Hypothalamus (tissue), 51 donors: ENCODE measurements around the gene CFAP69.

Experiments
- DNase-seq, 51 donors: peaks; one replicate each; lab custom pipeline; 2025; lab: John Stamatoyannopoulos, UW

The CFAP69 gene

DNA sequence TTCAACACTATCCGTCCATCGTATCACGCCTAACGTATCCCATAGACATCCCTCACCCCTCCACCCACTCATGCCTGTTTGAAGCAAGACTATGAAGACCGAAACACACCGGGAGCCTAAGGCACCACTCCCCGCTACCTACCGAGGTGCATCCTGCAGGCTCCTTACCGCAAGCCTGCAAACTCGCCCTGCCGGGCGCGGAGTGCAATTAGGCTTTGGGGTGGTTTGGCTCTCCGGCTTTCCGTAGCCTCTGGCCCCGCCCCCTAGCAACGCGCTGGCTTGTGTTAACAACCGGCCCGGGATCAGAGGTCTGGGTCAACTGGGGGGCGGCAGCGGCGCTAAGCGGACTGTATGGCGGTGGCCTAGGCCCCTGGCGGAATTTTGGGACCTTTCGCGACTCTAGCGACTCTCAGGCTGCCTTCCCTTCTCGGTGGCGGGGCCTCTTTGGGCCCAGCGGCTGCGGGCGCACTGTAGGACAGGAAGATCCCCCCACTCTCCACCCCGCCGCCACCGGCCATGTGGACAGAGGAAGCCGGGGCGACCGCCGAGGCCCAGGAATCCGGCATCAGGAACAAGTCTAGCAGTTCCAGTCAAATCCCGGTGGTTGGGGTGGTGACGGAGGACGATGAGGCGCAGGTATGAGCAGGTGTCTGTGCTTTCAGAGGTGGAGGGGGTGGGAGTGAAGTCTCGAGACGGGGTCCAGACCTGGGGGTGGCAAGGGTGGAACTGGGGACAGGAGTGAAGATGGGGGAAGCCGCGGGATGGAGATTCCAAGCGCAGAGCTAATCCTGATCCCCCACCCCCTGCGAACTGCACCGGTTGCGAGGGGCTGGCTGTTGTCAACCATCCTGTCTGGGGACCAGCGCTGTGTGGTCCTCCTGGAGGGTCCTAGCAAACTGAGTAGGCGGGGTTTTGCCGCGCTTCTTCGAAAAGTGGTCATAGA, at the start of gene CFAP69:
Gene CFAP69 (plus strand): TSS at position 266 of the 943 bp plus-strand sequence. CDS start 251 bp downstream, at position 517.
- peak; percentile 37 to 91 (median 80) for DNase-seq

- no peak for DNase-seq
Measured at GRCh38 chr7:90201500-90202195, 43.3 kb upstream of the CFAP69 start.

DNA sequence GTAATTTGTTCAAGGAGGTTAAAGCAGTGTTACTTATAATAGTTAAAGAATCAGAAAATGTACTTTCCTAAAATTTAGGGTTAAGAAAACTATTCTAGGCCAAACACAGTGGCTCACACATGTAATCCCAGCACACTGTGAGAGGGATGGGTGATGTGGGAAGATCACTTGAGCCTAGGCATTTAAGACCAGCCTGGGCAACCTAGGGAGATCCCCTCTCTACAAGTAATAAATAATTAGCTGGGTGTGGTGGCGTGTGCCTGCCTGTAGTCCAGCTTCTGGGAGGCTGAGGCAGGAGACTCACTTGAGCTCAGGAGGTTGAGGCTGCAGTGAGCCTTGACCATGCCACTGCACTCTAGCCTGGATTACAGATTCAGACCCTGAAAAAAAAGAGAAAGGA, 37.0 kb upstream of the CFAP69 start:
- DNase-seq: no peak

DNA sequence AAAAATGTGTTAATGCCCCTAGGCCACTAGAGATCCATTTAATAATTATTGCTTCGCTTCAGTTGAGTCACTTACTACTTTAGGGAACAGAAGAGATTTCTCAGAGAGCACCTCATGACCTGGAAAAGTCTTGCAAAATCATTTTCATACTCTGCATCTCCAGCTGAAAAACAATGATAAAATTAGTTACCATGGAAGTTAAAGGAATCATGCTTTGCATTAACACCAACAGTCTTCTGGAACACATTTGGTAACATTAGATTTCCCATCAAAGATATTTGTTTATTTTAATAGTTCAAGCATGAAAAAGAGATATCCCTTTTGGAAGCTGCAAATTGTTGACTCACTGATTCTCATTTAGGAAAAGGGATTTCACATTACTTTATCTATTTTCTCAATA, 35.2 kb upstream of the CFAP69 start:
- DNase-seq: no peak

DNA sequence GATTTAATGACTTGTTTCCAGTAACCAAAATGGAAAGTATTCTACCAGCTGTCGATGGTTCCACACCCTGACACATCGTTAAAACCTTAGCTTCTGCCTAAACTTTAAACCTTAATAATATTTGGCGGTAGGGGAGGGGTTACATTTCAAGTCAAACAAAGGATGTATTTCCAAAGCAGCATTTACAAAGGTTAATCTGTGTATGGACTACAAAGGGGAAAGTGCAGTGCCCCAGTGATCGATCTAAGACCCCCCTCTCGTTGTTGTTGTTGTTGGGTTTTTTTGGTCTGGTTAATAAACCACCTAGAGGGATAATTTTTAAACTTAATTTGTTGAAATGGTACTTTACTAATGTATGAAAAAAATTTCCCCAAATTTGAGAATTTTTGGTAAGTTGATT, 34.5 kb upstream of the CFAP69 start:
- DNase-seq: no peak

- peak in 8 of 51 donors; percentile 3 to 77 (median 8) for DNase-seq
Measured at GRCh38 chr7:90210981-90211380, 34.0 kb upstream of the CFAP69 start.

DNA sequence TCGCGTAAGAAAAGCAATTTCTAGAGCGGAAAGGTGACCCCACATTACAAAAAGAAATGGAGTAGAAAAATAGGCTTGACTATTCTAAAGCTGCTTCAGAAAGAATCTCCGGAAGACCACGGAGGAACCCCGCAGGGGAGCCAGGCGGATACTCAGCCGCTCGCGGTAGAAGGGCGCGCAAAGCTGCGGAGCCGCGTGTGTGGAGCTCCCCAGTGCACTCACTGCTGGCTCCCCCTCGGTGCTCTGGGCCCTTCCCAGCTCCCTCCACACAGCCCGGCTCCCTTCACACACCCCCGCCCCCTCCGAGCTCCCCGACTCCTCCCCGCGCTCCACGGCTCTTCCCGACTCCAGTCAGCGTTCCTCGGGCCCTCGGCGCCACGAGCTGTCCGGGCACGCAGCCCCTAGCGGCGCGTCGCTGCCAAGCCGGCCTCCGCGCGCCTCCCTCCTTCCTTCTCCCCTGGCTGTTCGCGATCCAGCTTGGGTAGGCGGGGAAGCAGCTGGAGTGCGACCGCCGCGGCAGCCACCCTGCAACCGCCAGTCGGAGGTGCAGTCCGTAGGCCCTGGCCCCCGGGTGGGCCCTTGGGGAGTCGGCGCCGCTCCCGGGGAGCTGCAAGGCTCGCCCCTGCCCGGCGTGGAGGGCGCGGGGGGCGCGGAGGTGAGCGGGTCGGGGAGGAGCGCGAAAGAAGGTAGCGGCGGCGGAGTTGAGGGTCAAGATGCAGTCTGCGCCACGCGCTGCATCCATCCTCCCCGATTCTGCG, 33.4 kb upstream of the CFAP69 start, which contains the start of gene STEAP2:
Gene STEAP2 (plus strand): TSS at position 350 of the 758 bp plus-strand sequence. CDS start 13,343 bp downstream, outside the sequence.
- DNase-seq: peak; percentile 10 to 90 (median 65)

- peak in 3 of 51 donors; percentile 17 to 73 (median 43) for DNase-seq
Measured at GRCh38 chr7:90212149-90212495, 32.9 kb upstream of the CFAP69 start.

- no peak for DNase-seq
Measured at GRCh38 chr7:90213521-90213920, 31.5 kb upstream of the CFAP69 start.

DNA sequence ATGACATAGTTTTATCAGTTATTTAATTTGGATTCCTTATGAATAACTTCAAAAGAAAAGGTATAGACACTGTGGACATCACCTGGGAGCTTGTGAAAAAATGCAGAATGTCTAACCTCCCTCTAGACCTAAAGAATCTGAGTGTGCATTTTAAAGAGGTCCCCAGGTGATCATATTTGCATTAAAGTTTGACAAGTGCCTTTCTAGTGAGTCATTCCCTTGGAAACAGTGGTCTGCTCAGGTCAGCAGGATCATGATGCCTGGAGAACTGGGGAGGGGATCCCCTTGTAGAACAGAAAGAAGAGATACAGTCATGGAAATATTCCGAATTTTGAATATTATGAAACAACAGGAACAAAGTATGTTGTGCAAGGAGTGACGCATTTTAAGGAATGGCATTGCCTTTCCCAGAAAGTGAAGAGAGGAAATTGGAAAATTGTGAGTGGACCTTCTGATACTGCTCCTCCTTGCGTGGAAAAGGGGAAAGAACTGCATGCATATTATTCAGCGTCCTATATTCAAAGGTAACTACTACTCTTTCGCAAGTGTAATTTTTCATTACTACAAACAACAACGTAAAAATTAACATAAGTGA, 28.8 kb upstream of the CFAP69 start:
- no peak for DNase-seq

- DNase-seq: no peak
Measured at GRCh38 chr7:90216771-90217170, 28.2 kb upstream of the CFAP69 start.

DNA sequence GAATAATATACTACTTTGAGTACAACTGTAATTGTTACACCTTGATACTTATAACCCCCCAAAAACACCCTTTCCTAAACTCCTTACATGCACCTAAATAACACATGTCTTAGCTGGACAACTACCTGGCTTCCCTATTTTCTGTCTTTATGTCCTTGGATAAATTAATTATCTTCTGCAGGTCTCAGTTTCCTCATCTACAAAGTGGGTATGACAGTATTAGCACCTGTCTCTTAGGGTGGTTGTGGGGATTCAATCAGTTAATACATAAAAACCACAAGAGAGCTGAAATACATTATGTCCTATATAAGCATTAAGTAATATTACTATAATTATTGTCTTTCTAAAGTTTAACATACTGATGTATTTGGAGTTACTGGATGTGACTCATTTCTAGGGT, 22.6 kb upstream of the CFAP69 start:
- DNase-seq: no peak

DNA sequence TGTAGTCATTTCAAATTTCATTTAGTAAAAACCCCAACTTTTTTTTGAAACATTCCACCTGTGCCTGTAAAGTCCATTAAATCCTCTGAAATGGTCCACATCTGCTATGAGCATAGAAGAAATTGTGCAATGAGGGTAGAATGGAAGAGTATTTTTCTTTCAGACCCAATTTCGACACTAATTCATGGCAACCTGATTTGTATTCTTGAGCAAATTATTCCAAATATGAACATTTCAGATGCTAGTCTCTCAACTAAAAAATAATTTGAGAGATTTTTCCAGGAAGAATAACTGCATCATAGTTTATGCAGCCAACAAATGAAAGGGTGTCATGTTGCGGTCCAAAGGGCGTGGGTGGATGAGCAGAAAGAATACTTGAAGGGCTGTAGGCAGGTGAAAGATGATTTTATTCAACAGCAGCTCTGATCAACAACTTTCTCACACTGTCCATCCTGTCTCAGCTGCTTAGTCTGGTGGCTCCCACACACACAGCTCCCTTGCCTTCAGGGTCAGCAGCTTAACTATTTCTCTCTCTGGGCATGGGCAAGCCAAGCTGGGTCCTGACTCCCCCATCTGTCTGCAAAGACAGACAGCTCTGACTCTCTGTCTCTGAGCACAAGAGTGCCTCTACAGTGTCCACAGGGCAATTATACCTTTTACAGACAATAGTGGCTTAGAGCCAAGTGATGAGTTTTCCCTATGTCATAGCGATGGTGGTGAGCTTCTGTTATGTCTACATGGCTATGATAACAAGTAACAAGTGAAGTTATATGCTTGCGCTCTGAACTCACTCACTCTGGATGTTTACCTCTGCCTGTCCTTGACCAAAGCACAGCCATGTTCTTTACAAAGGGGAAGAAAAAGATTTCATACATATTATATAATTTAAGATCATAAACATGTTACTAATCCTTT, 21.9 kb upstream of the CFAP69 start:
- no peak for DNase-seq

GRCh38 chr7:90224195-90224594, 20.8 kb upstream of the CFAP69 start:
- DNase-seq: peak in 1 of 51 donors; percentile 28

DNA sequence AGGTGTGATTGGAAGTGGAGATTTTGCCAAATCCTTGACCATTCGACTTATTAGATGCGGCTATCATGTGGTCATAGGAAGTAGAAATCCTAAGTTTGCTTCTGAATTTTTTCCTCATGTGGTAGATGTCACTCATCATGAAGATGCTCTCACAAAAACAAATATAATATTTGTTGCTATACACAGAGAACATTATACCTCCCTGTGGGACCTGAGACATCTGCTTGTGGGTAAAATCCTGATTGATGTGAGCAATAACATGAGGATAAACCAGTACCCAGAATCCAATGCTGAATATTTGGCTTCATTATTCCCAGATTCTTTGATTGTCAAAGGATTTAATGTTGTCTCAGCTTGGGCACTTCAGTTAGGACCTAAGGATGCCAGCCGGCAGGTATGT, 19.8 kb upstream of the CFAP69 start:
- no peak for DNase-seq

GRCh38 chr7:90225601-90226000, 19.4 kb upstream of the CFAP69 start:
- no peak for DNase-seq

GRCh38 chr7:90227259-90227658, 17.7 kb upstream of the CFAP69 start:
- no peak for DNase-seq

DNA sequence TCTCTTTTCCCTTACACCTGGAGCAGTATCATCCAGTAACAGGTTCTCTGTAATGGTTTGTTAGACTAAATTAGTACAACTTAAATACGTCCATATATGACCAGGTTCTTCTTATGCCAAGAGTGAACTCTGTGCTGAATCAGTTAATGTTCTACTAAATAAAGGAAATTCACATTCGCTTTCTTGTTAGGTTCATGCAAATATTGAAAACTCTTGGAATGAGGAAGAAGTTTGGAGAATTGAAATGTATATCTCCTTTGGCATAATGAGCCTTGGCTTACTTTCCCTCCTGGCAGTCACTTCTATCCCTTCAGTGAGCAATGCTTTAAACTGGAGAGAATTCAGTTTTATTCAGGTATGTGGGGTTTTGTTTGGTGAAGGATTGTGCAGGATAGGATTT, 15.3 kb upstream of the CFAP69 start:
- no peak for DNase-seq

GRCh38 chr7:90230834-90231233, 14.1 kb upstream of the CFAP69 start:
- no peak for DNase-seq
